ENCODE data around the gene SLC7A10. TPM values are rescaled to one million over a fixed set of nuclear protein-coding genes. Genes with fewer than 3 reads are reported as not detected.

The SLC7A10 gene
- polyA plus RNA-seq, 1 of the 3 experiments (the other 2 are of a cell fraction): 0.02 TPM

- no peak for TF ChIP-seq MAX (IDR thresholded peaks at IDR 0.05; ENCODE audit: low read depth)
- no peak for TF ChIP-seq MEF2A (IDR thresholded peaks at IDR 0.05; ENCODE audit: borderline replicate concordance, low read depth)
- no peak for TF ChIP-seq IRF3 (IDR thresholded peaks at IDR 0.05; ENCODE audit: low read depth, low read length)
Measured at GRCh38 chr19:33274663-33275558, 49.3 kb upstream of the SLC7A10 start (continued).

- Histone ChIP-seq H3K27ac (ENCODE audit: low read depth in 2 of 2, low read length in 1 of 2) (no peak overlapping the region), H3K4me1 (ENCODE audit: control insufficient read depth in 1 of 2, insufficient read depth in 2 of 2, low read depth in 1 of 2, low read length in 1 of 2) (no peaks in the 10 kb centered on the region; a peak in 1 of 4 replicates), H4K20me1 (ENCODE audit: insufficient read depth) (no peaks in the 10 kb centered on the region), H3K4me3 (ENCODE audit: low read depth in 2 of 2, low read length in 1 of 2) (no peak overlapping the region), H2AFZ (ENCODE audit: low read depth) (no peak overlapping the region), H3K36me3 (replicated peaks in 1 of 2; ENCODE audit: control insufficient read depth in 1 of 2, insufficient read depth in 2 of 2, low read length in 1 of 2) (no peaks in the 10 kb centered on the region), H3K79me2 (ENCODE audit: insufficient read depth) (no peaks in the 10 kb centered on the region), H3K4me2 (no peak overlapping the region), H3K9me2 (no peaks in the 10 kb centered on the region), H3K9ac (no peak overlapping the region), H3F3A (replicated peaks; ENCODE audit: insufficient read depth) (no peaks in the 10 kb centered on the region), H3K9me3 (no peaks in the 10 kb centered on the region), H3K27me3 (ENCODE audit: insufficient read depth) (no peaks in the 10 kb centered on the region)
- CTCF ChIA-PET: interaction anchor here (1.0 to 1.4 kb wide), 2 partner anchors 28 to 130 kb away, joined by 3 to 5 read pairs; partner anchors contain the start of gene CEBPA
- no peak for TF ChIP-seq NFIC (IDR thresholded peaks at IDR 0.05; ENCODE audit: borderline replicate concordance)
- no peak for TF ChIP-seq RFX5 (IDR thresholded peaks at IDR 0.05; ENCODE audit: low read length)
- no peak for TF ChIP-seq TEAD4 (IDR thresholded peaks at IDR 0.05; ENCODE audit: borderline replicate concordance, insufficient read depth)
- no peak for TF ChIP-seq NRF1 (IDR thresholded peaks at IDR 0.05; ENCODE audit: low read depth, low read length)
- no peak for TF ChIP-seq GATA2 (CRISPR knock-in tag; IDR thresholded peaks at IDR 0.05)
- TF ChIP-seq JUND (IDR thresholded peaks at IDR 0.05): no peak
- TF ChIP-seq USF1 (IDR thresholded peaks at IDR 0.05; ENCODE audit: borderline replicate concordance, low read depth): no peak
- TF ChIP-seq RXRA (IDR thresholded peaks at IDR 0.05; ENCODE audit: borderline replicate concordance, low read depth): no peak
- TF ChIP-seq MEF2A (IDR thresholded peaks at IDR 0.05; ENCODE audit: borderline replicate concordance, low read depth): no peak
- no peak for TF ChIP-seq SIN3A (IDR thresholded peaks at IDR 0.05; ENCODE audit: borderline replicate concordance, low read depth, low read length)
- 55% methylated on average over 13 of the region's 16 CpGs for WGBS (ENCODE audit: low lambda C conversion rate)
- DNase-seq: no peak
- POLR2A ChIA-PET: no interaction called here
Measured at GRCh38 chr19:33273881-33274662, 48.4 kb upstream of the SLC7A10 start.

Measured in SK-N-SH (cell line).